KMS-11 (cell line): ENCODE results near the gene CENPA.
"Not testable (repeated sequence)": the region's sequence is repeated elsewhere in the genome, so short reads cannot be mapped to it uniquely, and the experiment has no call there.

Experiments used
- H2AFZ ChIP-seq: fragments of 200-600 bp; sonication (generic); 2 replicates; pipeline ENCODE4 v1.6.1; 2016; ENCODE audit warnings: antibody characterized with exemption, mixed run types, low read depth
- H3K27ac ChIP-seq: fragments of 200-600 bp; sonication (generic); 2 replicates; pipeline ENCODE4 v1.6.1; 2016; ENCODE audit warnings: mild to moderate bottlenecking, mixed run types
- H3K27me3 ChIP-seq: fragments of 200-600 bp; sonication (generic); 2 replicates; pipeline ENCODE4 v1.6.1; 2017; ENCODE audit warnings: mild to moderate bottlenecking, low read depth, mixed run types, moderate library complexity; ENCODE audit not compliant: insufficient read depth
- H3K36me3 ChIP-seq: fragments of 200-600 bp; sonication (generic); 2 replicates; pipeline ENCODE4 v1.6.1; 2017; ENCODE audit warnings: mild to moderate bottlenecking, mixed run types; ENCODE audit not compliant: insufficient read depth
- H3K4me1 ChIP-seq: fragments of 200-600 bp; sonication (generic); 2 replicates; pipeline ENCODE4 v1.6.1; 2016; ENCODE audit warnings: mild to moderate bottlenecking, low read depth, mixed run types; ENCODE audit not compliant: poor library complexity, severe bottlenecking
- H3K4me2 ChIP-seq: fragments of 200-600 bp; sonication (generic); 2 replicates; pipeline ENCODE4 v1.7.0; 2016; ENCODE audit warnings: mild to moderate bottlenecking, mixed run types
- H3K4me3 ChIP-seq: fragments of 200-600 bp; sonication (generic); IDR thresholded peaks from 2 replicates; pipeline ENCODE4 v1.6.1; 2017; ENCODE audit warnings: low read depth, low read length, mixed read lengths; ENCODE audit not compliant: insufficient read depth
- H3K79me2 ChIP-seq: fragments of 200-600 bp; sonication (generic); 2 replicates; pipeline ENCODE4 v1.6.1; 2016; ENCODE audit warnings: low read depth, mixed run types; ENCODE audit not compliant: insufficient read depth
- H3K9ac ChIP-seq: fragments of 200-600 bp; sonication (generic); 2 replicates; pipeline ENCODE4 v1.6.1; 2016; ENCODE audit warnings: mild to moderate bottlenecking, mixed run types
- H4K20me1 ChIP-seq: fragments of 200-600 bp; sonication (generic); 2 replicates; pipeline ENCODE4 v1.6.1; 2016; ENCODE audit warnings: mild to moderate bottlenecking, mixed run types; ENCODE audit not compliant: insufficient read depth
- TF ChIP-seq, protein P1 (sequence below): fragments of 200-600 bp; sonication (generic); conservative IDR thresholded peaks from 2 replicates; pipeline ENCODE4 v1.6.1; 2017; ENCODE audit warnings: low read depth, mild to moderate bottlenecking, antibody characterized with exemption, low read length, moderate library complexity, mixed read lengths

Gene CENPA

DNA sequence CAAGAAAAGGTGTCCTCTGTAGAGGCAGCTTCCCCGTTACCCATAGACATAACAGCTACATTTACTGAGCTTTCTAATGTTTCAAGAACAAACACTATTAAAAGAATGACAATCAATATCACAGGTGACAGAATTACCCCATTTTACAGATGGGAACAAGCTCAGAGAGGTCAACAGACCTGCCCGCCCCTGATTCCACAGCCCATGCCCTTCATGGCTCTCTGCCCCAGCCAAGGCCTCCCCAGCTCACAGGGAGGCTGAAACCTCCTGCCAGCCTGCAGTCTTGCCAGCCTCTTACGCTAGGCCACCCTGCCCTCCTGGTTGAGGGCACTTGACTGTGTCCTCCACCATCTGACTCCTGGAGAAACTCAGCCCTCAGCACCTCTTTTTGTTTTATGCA, 40.9 kb upstream of the CENPA start:
- H3K4me1 ChIP-seq: no peaks in the 10 kb centered on the region
- H3K4me3 ChIP-seq: no peak overlapping the region
- TF ChIP-seq, protein P1, sequence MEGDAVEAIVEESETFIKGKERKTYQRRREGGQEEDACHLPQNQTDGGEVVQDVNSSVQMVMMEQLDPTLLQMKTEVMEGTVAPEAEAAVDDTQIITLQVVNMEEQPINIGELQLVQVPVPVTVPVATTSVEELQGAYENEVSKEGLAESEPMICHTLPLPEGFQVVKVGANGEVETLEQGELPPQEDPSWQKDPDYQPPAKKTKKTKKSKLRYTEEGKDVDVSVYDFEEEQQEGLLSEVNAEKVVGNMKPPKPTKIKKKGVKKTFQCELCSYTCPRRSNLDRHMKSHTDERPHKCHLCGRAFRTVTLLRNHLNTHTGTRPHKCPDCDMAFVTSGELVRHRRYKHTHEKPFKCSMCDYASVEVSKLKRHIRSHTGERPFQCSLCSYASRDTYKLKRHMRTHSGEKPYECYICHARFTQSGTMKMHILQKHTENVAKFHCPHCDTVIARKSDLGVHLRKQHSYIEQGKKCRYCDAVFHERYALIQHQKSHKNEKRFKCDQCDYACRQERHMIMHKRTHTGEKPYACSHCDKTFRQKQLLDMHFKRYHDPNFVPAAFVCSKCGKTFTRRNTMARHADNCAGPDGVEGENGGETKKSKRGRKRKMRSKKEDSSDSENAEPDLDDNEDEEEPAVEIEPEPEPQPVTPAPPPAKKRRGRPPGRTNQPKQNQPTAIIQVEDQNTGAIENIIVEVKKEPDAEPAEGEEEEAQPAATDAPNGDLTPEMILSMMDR: no peak
- H3K9ac ChIP-seq: no peak overlapping the region
- no peaks in the 10 kb centered on the region for H4K20me1 ChIP-seq
- H3K36me3 ChIP-seq: no peaks in the 10 kb centered on the region
- no peak overlapping the region for H2AFZ ChIP-seq
- H3K4me2 ChIP-seq: no peak overlapping the region
- no peak overlapping the region for H3K27ac ChIP-seq
- H3K27me3 ChIP-seq: no peaks in the 10 kb centered on the region; the same call in 1 of the 2 replicates
- H3K79me2 ChIP-seq: no peaks in the 10 kb centered on the region

DNA sequence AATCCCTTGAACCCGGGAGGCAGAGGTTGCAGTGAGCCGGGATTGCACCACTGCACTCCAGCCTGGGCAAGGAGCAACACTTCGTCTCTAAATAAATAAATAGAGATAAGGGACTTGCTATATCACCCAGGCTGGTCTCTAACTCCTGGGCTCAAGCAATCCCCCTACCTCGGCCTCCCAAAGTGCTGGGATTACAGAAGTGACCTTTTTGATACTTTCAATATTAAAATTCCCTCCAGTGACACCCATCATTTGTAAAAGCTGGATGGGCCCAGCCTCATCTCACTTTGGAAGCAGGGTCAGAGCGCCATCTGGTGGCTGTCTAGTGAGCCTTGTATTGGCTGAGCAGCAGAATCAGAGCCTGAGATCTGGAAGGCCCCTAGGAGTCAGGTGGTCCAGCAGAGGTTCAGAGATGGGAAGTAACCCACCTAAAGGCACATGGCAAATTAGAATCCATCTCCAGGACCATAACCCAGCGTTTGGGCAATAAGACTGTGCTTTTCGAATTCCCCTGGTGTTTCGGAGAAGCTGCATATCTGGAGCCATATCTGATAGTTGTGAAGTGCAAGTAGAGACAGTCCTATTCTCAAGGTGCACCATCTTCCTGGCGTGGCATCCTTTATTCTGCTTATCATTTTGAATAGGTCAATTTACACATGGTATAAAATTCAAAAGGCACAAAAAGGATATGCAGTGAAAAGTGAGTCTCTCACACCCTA, 40.1 kb upstream of the CENPA start:
- Histone ChIP-seq H3K4me1 (no peaks in the 10 kb centered on the region), H3K9ac (no peak overlapping the region), H2AFZ (no peak overlapping the region), H3K27me3 (no peaks in the 10 kb centered on the region; the same call in 1 of the 2 replicates), H3K36me3 (no peaks in the 10 kb centered on the region), H3K27ac (no peak overlapping the region), H3K79me2 (no peaks in the 10 kb centered on the region), H4K20me1 (no peaks in the 10 kb centered on the region), H3K4me2 (no peak overlapping the region), H3K4me3 (no peak overlapping the region)
- TF ChIP-seq, protein P1: peak; percentile 93

DNA sequence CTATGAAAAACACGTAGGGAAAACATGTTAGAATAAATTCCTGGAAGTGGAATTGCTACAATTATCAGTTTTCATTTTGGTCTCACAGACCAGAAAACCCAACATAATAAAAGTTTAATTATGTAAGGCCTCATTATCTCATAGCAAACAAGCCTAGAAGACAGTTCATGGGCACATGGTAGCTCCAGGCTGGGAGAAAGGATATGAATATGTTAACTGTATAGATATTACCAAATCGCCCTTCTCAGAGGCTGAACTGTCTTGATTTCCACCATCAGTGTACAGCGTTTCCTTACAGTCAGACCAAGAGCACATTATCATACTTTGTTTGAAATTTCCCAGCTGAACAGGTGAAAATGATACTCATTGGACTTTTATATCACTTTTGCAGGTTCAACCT, 38.9 kb upstream of the CENPA start:
- Histone ChIP-seq H2AFZ (no peak overlapping the region), H3K27me3 (no peaks in the 10 kb centered on the region), H4K20me1 (no peaks in the 10 kb centered on the region), H3K4me1 (no peaks in the 10 kb centered on the region), H3K4me3 (no peak overlapping the region), H3K79me2 (no peaks in the 10 kb centered on the region), H3K9ac (no peak overlapping the region), H3K27ac (no peak overlapping the region), H3K36me3 (no peaks in the 10 kb centered on the region), H3K4me2 (no peak overlapping the region)
- TF ChIP-seq, protein P1: no peak

DNA sequence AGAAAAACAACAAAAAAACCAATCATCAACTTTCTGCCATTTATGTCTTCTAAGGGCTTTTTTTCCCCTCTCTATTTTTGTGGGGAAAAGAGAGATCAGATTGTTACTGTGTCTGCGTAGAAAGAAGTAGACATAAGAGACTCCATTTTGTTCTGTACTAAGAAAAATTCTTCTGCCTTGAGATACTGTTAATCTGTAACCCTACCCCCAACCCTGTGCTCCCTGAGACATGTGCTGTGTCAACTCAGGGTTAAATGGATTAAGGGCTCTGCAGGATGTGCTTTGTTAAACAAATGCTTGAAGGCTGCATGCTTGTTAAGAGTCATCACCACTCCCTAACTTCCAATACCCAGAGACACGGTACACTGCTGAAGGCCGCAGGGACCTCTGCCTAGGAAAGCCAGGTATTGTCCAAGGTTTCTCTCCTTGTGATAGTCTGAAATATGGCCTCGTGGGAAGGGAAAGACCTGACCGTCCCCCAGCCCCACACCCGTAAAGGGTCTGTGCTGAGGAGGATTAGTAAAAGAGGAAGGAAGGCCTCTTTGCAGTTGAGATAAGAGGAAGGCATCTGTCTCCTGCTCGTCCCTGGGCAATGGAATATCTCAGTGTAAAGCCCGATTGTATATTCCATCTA, 36.0 kb upstream of the CENPA start:
- not testable (repeated sequence) for H3K36me3 ChIP-seq, H4K20me1 ChIP-seq, H3K9ac ChIP-seq, H3K79me2 ChIP-seq, H3K4me1 ChIP-seq, H2AFZ ChIP-seq, H3K4me2 ChIP-seq, H3K27me3 ChIP-seq, H3K27ac ChIP-seq, H3K4me3 ChIP-seq

DNA sequence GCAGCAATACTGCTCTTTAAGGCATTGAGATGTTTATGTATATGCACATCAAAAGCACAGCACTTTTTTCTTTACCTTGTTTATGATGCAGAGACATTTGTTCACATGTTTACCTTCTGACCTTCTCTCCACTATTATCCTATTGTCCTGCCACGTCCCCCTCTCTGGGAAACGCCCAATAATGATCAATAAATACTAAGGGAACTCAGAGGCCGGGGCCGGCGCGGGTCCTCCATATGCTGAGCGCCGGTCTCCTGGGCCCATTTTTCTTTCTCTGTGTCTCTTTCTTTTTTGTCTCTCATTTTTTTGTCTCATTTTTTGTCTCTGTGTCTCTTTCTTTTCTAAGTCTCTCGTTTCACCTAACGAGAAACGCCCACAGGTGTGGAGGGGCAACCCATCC, 35.4 kb upstream of the CENPA start:
- H3K4me1 ChIP-seq, H4K20me1 ChIP-seq, H3K4me2 ChIP-seq, H2AFZ ChIP-seq, H3K27me3 ChIP-seq, H3K79me2 ChIP-seq, H3K27ac ChIP-seq, H3K36me3 ChIP-seq, H3K9ac ChIP-seq, H3K4me3 ChIP-seq: not testable (repeated sequence)
